GM18519 (cell line): ENCODE measurements around the gene TKT.
A peak's percentile ranks its signal among the peaks of the same experiment; 100 is the strongest.
"Not testable (repeated sequence)": the region's sequence is repeated elsewhere in the genome, so short reads cannot be mapped to it uniquely, and the experiment has no call there.

Experiments
- ATAC-seq: cut with Tn5 transposase; IDR thresholded peaks from one replicate; pipeline ENCODE4 v1.9.1; 2021; ENCODE audit warnings: mild to moderate bottlenecking, moderate library complexity; ENCODE audit not compliant: unreplicated experiment, low FRiP score

Gene TKT

GRCh38 chr3:53261712-53262111, 5.9 kb upstream of the TKT start:
- no peak for ATAC-seq

- no peak for ATAC-seq
Measured at GRCh38 chr3:53260286-53260785, 4.5 kb upstream of the TKT start.

- ATAC-seq = no peak
Measured at GRCh38 chr3:53259427-53260259, 3.8 kb upstream of the TKT start.

GRCh38 chr3:53258600-53259426, 3.0 kb upstream of the TKT start:
- ATAC-seq = no peak

GRCh38 chr3:53257465-53257864, 1.6 kb upstream of the TKT start:
- ATAC-seq = no peak

- no peak for ATAC-seq
Measured at GRCh38 chr3:53256704-53257055, 858 bp upstream of the TKT start.

GRCh38 chr3:53255423-53255774, 423 bp downstream of the TKT start:
- peak; percentile 21 for ATAC-seq

GRCh38 chr3:53254509-53255422, 1.1 kb downstream of the TKT start:
- ATAC-seq = no peak

- no peak for ATAC-seq
Measured at GRCh38 chr3:53253707-53254508, 1.9 kb downstream of the TKT start.

GRCh38 chr3:53252947-53253322, 2.9 kb downstream of the TKT start:
- ATAC-seq = not testable (repeated sequence)

- ATAC-seq = no peak
Measured at GRCh38 chr3:53252096-53252946, 3.5 kb downstream of the TKT start.

- no peak for ATAC-seq
Measured at GRCh38 chr3:53250881-53251605, 4.8 kb downstream of the TKT start.

GRCh38 chr3:53250453-53250852, 5.4 kb downstream of the TKT start:
- ATAC-seq = no peak

GRCh38 chr3:53248161-53248560, 7.7 kb downstream of the TKT start:
- ATAC-seq = no peak

GRCh38 chr3:53247619-53248018, 8.2 kb downstream of the TKT start:
- ATAC-seq = no peak

GRCh38 chr3:53244271-53244670, 11.6 kb downstream of the TKT start:
- ATAC-seq = no peak

- ATAC-seq = no peak
Measured at GRCh38 chr3:53243785-53244184, 12.0 kb downstream of the TKT start.

GRCh38 chr3:53243165-53243564, 12.7 kb downstream of the TKT start:
- no peak for ATAC-seq
